ENCODE results near the gene WNT5B.

The WNT5B gene

GRCh38 chr12:1630827-1631591 lies 2.0 kb downstream of the WNT5B start:
- no peak for DNase-seq

GRCh38 chr12:1632702-1633101 lies 3.7 kb downstream of the WNT5B start:
- DNase-seq, result no peak

GRCh38 chr12:1633459-1633858 lies 4.4 kb downstream of the WNT5B start:
- DNase-seq, result no peak

GRCh38 chr12:1634149-1634548 lies 5.1 kb downstream of the WNT5B start:
- no peak for DNase-seq

- no peak for DNase-seq
These were observed 5.7 kb downstream of the WNT5B start for GRCh38 chr12:1634590-1635191.

- no peak for DNase-seq
These were observed 6.5 kb downstream of the WNT5B start for GRCh38 chr12:1635301-1636095.

GRCh38 chr12:1638203-1638602 lies 9.2 kb downstream of the WNT5B start:
- no peak for DNase-seq

- no peak for DNase-seq
These were observed 10.5 kb downstream of the WNT5B start for GRCh38 chr12:1639538-1639937.

- DNase-seq, result no peak
These were observed 11.6 kb downstream of the WNT5B start for GRCh38 chr12:1640328-1641234.

GRCh38 chr12:1642513-1642912 lies 13.5 kb downstream of the WNT5B start:
- no peak for DNase-seq

GRCh38 chr12:1643043-1643442 lies 14.0 kb downstream of the WNT5B start:
- no peak for DNase-seq

- no peak for DNase-seq
These were observed 15.0 kb downstream of the WNT5B start for GRCh38 chr12:1643905-1644533.

GRCh38 chr12:1644534-1645438 lies 15.8 kb downstream of the WNT5B start:
- DNase-seq, result peak; percentile 35

- no peak for DNase-seq
These were observed 16.8 kb downstream of the WNT5B start for GRCh38 chr12:1645819-1646218.

GRCh38 chr12:1646569-1647284 lies 17.7 kb downstream of the WNT5B start:
- no peak for DNase-seq

- DNase-seq, result no peak
These were observed 18.2 kb downstream of the WNT5B start for GRCh38 chr12:1647285-1647669.

GRCh38 chr12:1650260-1650977 lies 21.4 kb downstream of the WNT5B start:
- DNase-seq, result no peak

- no peak for DNase-seq
These were observed 21.9 kb downstream of the WNT5B start for GRCh38 chr12:1650978-1651361.

- no peak for DNase-seq
These were observed 22.9 kb downstream of the WNT5B start for GRCh38 chr12:1651946-1652345.

- no peak for DNase-seq
These were observed 26.3 kb downstream of the WNT5B start for GRCh38 chr12:1655225-1655788.

Data from NCI-H526 treated with DMSO at 0.1 percent for 48 hours (cell line).